ENCODE results near the gene SOS2.

GRCh38 chr14:50088117-50088515 lies 143.3 kb downstream of the SOS2 start:
- no peak for TF ChIP-seq POLR2A (IDR thresholded peaks at IDR 0.05)
- TF ChIP-seq CTCF (IDR thresholded peaks at IDR 0.05), result no peak
